HG02571 (cell line): ENCODE measurements around the gene ASIC2.

Source experiments
- ATAC-seq: cut with Tn5 transposase; IDR thresholded peaks from one replicate; pipeline ENCODE4 v1.9.1; 2021; ENCODE audit warnings: mild to moderate bottlenecking, moderate library complexity; ENCODE audit not compliant: unreplicated experiment

The ASIC2 gene

DNA sequence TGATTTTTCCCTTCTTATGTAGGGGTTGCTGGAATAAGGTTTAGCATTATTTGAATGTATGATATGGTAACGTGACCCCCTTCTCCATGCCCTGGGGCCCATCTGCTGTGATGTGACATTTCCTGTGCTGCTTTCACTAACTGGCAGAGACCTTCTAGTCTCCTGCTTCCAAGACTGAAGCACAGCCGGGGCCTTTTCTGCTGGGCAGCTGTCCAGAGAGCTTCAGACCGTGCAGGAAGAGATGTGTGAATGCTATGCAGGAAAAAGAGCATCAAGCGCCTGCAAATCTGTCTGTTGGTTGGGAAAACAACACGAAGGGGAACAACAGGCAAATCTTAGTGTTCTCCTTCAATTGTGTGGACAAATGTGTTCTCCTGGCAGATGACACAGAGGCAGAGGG is 173.0 kb downstream of the ASIC2 start:
- no peak for ATAC-seq

DNA sequence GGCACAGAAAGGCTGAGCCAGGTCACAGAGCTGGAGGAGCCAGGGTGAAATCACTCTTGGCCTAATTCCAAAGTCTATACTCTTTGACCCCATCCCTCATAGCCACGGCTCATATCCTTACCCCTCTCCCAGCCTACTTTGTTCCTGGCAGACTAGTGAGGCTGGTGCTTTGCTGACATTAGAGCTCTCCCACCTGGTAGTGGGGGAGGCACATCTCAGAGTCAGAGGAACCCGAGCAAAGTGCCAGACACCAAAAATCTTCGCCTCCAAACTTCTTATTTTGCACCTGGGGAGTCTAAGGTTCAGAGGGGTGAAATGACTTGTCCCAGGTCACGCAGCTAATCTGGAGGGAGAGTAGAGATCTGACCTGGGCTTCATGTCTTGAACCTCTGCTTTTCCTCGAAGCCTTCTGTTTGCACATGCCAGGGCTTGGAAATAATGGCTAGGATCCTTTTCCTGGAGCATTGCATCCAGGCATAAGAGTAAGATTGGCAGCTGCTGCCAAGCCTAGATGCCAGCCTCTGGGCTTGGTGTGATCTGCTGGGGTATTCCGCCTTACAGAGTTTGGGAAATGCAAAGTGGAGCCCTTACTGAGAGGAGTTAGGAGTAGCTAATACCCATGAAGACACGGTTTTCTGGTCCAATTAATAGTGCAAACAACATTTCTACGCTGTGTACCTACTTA is 174.6 kb downstream of the ASIC2 start:
- ATAC-seq = no peak

DNA sequence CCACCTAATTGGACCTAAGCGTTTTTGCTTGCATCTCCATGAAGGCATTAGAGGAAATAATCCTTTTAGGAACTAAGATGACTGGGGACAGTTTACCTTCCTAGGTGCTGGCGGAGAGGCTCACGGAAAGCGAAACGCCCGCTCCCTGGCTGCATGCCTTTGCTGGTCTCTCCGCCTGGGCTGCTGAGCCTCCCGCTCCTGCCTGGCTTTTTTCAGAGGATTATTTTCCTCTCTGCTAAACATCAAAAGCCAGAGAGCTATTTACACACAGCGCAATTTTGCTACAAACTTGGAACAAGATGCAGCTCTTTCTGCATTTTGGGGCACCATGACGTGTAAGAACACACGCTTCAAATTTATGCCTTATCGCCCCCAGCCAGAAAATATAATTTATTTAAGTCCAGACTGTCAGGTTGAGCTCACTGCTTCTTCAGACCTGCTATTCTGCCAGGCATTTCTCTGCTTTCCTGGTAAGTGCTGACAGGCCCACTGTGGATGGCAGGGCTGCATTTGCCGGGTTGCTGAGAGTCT is 177.0 kb downstream of the ASIC2 start:
- ATAC-seq = no peak

DNA sequence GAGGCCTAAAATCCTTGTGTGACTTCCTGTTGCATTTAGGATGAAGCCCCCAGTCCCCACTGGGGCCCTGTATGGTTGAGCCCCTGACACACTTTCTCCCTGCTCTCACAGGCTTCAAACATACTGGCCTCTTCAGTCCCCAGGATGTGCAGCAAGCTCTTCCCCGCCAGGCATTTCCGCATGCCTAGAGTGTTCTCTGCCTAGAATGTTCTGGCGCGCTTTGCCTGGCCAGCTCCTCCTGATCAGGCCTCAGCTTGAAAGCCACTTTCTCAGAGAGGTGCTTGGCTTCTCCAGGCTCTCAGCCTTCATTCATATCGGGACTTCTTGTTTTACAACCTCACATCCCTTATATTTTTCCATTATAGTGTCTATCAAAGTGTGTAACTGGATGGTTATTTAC is 177.7 kb downstream of the ASIC2 start:
- ATAC-seq = no peak

DNA sequence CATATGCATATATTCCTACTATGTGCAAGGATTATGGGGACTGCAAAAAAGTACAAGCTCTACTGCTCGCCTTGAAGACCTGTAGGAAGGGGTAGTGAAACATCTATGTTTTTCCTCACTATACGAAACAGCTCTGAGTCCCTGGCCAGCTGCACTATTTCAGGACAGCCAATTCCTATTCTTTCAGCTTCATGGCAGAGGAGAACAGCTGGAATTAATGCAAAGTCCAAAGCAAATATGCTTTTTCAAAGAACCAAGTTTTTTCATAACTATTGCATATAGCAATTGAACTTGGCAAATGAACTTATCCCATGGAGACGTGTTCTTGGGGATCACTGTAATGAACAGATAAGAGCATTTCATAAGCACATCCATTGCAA is 179.1 kb downstream of the ASIC2 start:
- no peak for ATAC-seq

DNA sequence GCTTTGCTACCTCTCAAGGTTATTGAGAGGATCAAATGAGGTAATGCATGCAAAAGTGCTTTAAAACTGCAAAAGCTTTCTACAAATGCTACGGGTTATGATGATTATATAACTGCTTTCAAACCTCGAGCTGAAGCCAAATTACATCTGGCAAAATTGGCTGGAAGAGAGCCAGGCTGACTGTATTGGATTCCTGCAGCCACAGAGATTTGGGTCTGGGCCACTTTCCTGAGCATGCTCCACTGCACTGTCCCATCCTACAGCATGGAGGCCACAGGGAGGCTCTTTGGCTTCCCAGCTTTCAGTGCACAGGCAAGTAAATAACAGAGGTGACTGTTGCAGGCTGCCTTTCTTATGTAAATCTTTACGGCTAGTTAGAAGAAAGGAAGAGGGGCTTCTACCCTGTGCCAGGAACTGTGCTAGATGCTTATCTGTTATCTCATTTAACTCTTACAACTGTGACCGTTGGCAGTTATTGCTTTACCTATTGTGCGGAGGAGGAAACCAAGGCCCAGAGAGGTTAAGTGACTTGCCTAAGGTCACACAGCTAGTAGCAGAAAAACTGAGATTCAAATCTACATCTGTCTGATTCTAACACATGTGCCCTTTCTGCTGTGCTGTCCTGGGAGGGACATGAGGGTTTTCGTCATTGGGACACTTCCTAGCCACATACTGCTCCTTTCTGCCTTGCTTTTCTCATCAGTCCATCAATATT is 179.7 kb downstream of the ASIC2 start:
- no peak for ATAC-seq

GRCh38 chr17:33112763-33113162 is 180.3 kb downstream of the ASIC2 start:
- ATAC-seq = no peak

- ATAC-seq = no peak
These were observed 183.6 kb downstream of the ASIC2 start for GRCh38 chr17:33109336-33110072.

- no peak for ATAC-seq
These were observed 186.4 kb downstream of the ASIC2 start for GRCh38 chr17:33106525-33107165.

GRCh38 chr17:33105911-33106310 is 187.2 kb downstream of the ASIC2 start:
- no peak for ATAC-seq

GRCh38 chr17:33099906-33100305 is 193.2 kb downstream of the ASIC2 start:
- ATAC-seq = no peak

- ATAC-seq = no peak
These were observed 193.8 kb downstream of the ASIC2 start for GRCh38 chr17:33099252-33099651.

- no peak for ATAC-seq
These were observed 195.7 kb downstream of the ASIC2 start for GRCh38 chr17:33097411-33097810.

- no peak for ATAC-seq
These were observed 196.9 kb downstream of the ASIC2 start for GRCh38 chr17:33096161-33096560.

- no peak for ATAC-seq
These were observed 201.8 kb downstream of the ASIC2 start for GRCh38 chr17:33091271-33091670.

GRCh38 chr17:33090806-33091205 is 202.3 kb downstream of the ASIC2 start:
- no peak for ATAC-seq

DNA sequence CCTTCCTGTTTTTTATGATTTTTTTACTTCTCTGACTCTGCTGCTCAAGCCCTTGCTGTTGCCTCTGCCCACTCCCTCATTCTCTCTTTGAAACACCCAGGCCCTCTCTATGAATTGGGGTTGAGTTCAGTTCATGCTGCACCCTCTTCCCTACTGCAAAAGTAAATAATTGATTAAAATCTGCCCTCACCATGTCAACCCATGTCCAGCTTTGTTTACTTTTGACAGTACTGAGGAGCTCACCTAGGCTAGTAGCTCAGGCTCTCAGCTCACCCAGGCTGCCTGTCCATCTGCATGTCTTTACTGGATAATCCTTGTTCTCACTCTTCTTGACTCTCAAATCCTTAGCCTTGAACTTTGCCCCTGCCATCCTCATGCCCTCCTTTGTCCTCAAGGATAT is 206.2 kb downstream of the ASIC2 start:
- ATAC-seq = no peak

DNA sequence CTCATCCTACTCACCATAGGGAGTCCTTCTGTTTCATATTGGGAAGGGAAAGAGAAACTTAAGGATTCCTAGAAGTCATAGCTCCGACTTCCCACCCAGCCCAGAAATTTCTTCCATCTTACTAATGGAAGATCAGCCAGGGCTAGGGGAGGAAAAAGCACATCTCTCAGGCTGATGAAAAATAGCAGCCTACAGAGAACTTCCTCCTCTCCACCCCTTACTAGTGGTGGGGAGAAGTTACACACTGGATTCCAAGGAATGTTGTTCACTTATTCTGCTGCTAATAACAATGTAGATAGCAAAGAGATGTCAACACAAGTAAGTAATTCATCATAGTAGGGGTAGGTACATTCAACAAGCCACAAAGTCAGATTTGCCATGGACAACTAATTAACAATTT is 207.1 kb downstream of the ASIC2 start:
- no peak for ATAC-seq

DNA sequence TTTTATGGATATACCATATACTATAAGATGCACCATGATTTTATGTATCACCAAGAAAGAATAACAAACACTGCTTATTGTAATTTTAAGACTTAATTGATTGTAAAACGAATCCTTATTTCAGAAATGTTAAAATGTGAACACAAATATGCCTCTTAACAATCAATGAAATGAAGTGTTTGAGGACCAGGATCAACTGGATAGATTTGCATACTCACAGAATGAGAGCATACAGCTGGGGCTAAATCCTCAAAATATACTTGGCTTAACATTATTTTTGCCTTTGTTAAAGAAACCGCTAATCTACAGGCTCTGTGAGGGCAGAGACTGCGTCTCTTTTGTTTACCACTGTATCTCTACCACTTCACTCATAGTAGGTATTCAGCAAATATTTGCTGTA is 207.8 kb downstream of the ASIC2 start:
- no peak for ATAC-seq

GRCh38 chr17:33084755-33085154 is 208.3 kb downstream of the ASIC2 start:
- ATAC-seq = no peak

DNA sequence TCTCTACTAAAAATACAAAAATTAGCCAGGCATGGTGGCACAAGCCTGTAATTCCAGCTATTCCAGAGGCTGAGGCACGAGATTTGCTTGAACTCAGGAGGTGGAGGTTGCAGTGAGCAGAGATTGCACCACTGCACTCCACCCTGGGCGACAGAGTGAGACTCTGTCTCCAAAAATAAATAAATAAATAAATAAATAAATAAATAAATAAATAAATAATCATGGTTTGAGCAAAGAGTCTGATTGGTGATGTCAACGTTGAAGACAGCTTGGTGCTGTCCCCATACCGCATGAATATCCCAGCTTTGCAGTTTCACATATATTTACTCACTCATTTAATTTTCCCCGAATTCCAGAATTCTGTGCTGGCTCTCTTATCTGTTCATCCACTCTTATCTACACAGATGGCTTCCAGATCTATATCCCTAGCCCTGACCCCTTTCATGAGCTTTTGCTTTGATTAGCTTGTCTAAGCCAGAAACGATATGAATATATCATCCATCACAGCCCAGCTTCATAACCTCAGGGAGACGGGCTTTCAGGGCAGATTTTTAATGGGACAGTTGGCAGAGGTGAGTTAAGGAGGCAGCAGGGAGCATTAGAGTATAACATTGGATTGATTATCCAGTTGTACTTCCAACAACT is 210.4 kb downstream of the ASIC2 start:
- no peak for ATAC-seq
